DND-41 (cell line): ENCODE measurements around the gene TMEM178B.

Experiments
- EZH2 ChIP-seq: IDR thresholded peaks from 3 replicates; pipeline ENCODE4 v1.6.1; 2012; ENCODE audit warnings: borderline replicate concordance, low read depth, mild to moderate bottlenecking, moderate library complexity, low read length, inconsistent platforms; ENCODE audit not compliant: severe bottlenecking
- TF ChIP-seq, protein P1 (sequence below): IDR thresholded peaks from 2 replicates; pipeline ENCODE4 v1.5.1; 2012; ENCODE audit warnings: borderline replicate concordance, low read length, moderate library complexity, mild to moderate bottlenecking; ENCODE audit not compliant: poor library complexity, severe bottlenecking; ENCODE audit errors: extremely low read depth

DNA sequence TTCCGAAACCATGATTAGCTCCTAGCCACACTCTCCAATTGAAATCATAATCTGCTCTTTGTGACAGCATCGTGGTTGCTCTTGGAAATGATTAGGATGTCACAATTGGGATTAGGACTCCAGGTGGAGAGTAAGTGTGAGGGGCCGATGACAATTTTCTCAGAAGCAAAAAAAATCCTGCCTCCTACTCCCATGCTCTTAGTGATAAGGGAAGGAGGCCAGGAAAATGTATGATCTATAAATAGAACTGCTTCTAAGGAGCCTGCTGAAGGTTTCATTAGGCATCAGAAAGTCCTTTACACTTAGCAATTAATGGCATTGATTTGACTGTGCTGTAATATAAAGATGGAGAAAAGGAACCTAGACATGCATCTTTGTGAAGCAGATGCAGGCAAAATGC, 251.0 kb downstream of the TMEM178B start:
- TF ChIP-seq, protein P1, sequence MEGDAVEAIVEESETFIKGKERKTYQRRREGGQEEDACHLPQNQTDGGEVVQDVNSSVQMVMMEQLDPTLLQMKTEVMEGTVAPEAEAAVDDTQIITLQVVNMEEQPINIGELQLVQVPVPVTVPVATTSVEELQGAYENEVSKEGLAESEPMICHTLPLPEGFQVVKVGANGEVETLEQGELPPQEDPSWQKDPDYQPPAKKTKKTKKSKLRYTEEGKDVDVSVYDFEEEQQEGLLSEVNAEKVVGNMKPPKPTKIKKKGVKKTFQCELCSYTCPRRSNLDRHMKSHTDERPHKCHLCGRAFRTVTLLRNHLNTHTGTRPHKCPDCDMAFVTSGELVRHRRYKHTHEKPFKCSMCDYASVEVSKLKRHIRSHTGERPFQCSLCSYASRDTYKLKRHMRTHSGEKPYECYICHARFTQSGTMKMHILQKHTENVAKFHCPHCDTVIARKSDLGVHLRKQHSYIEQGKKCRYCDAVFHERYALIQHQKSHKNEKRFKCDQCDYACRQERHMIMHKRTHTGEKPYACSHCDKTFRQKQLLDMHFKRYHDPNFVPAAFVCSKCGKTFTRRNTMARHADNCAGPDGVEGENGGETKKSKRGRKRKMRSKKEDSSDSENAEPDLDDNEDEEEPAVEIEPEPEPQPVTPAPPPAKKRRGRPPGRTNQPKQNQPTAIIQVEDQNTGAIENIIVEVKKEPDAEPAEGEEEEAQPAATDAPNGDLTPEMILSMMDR: no peak
- no peak for TF ChIP-seq EZH2
